ENCODE measurements around the gene OR10R2.

DNA sequence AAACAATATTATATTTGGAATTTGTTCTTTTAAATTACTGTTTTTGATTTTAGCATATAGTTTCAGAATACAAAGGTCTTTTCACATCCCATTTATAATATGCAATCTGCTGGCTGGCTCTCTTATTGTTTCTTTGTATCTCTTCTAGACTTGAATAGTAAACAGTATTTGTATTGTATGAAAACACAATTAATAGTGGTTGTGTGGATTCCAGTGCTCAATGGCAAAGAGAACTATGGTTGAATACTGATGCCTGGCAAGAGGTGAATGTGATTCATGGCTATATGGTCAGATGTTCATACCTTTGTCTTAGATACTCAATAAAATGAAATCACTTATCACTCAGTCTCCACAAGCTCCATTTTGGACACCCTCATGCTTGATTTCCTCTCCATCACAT lies 44.9 kb downstream of the OR10R2 start:
- no peak for TF ChIP-seq ELF4 (IDR thresholded peaks at IDR 0.05)
- TF ChIP-seq SUZ12 (IDR thresholded peaks at IDR 0.05) = no peak
- TF ChIP-seq FOXA1 (IDR thresholded peaks at IDR 0.05) = no peak
- TF ChIP-seq FOXM1 (IDR thresholded peaks at IDR 0.05; ENCODE audit: borderline replicate concordance) = no peak
- no peak for TF ChIP-seq LEF1 (IDR thresholded peaks at IDR 0.05; ENCODE audit: borderline replicate concordance)
- TF ChIP-seq, protein P1, sequence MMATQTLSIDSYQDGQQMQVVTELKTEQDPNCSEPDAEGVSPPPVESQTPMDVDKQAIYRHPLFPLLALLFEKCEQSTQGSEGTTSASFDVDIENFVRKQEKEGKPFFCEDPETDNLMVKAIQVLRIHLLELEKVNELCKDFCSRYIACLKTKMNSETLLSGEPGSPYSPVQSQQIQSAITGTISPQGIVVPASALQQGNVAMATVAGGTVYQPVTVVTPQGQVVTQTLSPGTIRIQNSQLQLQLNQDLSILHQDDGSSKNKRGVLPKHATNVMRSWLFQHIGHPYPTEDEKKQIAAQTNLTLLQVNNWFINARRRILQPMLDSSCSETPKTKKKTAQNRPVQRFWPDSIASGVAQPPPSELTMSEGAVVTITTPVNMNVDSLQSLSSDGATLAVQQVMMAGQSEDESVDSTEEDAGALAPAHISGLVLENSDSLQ (IDR thresholded peaks at IDR 0.05) = no peak
- TF ChIP-seq ZNF384 (IDR thresholded peaks at IDR 0.05) = no peak
- TF ChIP-seq SP1 (IDR thresholded peaks at IDR 0.05) = no peak
- no peak for TF ChIP-seq CTBP1 (IDR thresholded peaks at IDR 0.05; ENCODE audit: borderline replicate concordance)
- TF ChIP-seq HDGF (IDR thresholded peaks at IDR 0.05; ENCODE audit: borderline replicate concordance) = no peak
